SK-N-SH (cell line): Measurements from ENCODE around the gene STK39. TPM values are rescaled to one million over a fixed set of nuclear protein-coding genes. Genes with fewer than 3 reads are reported as not detected.

Experiments
- CTCF ChIA-PET: fragments of 300-600, 350-600 bp; formaldehyde crosslinking; extraction: SDS; loops from one replicate; lab custom pipeline; 2021; lab: Yijun Ruan, JAX
- POLR2A ChIA-PET: fragments of 350-600 bp; sonication (Branson Sonifier 250); formaldehyde crosslinking; extraction: SDS; loops from one replicate; lab custom pipeline; 2020; ENCODE audit warnings: antibody characterized with exemption, inconsistent platforms; lab: Yijun Ruan, JAX
- DNase-seq: peaks from one replicate; pipeline ENCODE4 v3.0.0; 2012
- H2AFZ ChIP-seq: fragments of 200-600 bp; sonication (generic); 2 replicates; pipeline ENCODE4 v1.8.1; 2016; ENCODE audit warnings: antibody characterized with exemption, mild to moderate bottlenecking, low read depth
- H3F3A ChIP-seq: fragments of 200-600 bp; sonication (generic); replicated peaks from 2 replicates; pipeline ENCODE3; 2016; ENCODE audit warnings: antibody characterized with exemption, mild to moderate bottlenecking; ENCODE audit not compliant: insufficient read depth
- H3K27ac ChIP-seq, 2 experiments: fragments of 200-500 bp in 1 of 2; fragments of 200-600 bp in 1 of 2; sonication (Bioruptor generic) in 1 of 2; sonication (generic), shearing (Covaris generic) in 1 of 2; 2 replicates each; pipeline versions ENCODE4 v1.5.1 to v1.6.1; 2014 to 2016; ENCODE audit warnings: low read depth in 2 of 2, inconsistent platforms in 1 of 2, low read length in 1 of 2, mild to moderate bottlenecking in 1 of 2, mixed read lengths in 1 of 2
- H3K27me3 ChIP-seq: fragments of 200-600 bp; sonication (generic), shearing (Covaris generic); 2 replicates; pipeline ENCODE4 v1.6.1; 2016; ENCODE audit warnings: mixed run types; ENCODE audit not compliant: insufficient read depth
- H3K36me3 ChIP-seq, 2 experiments: fragments of 200-500 bp in 1 of 2; fragments of 200-600 bp in 1 of 2; sonication (Bioruptor generic) in 1 of 2; sonication (generic) in 1 of 2; replicated peaks in 1 of 2; 2 replicates each; pipeline versions ENCODE3 to v1.5.1; 2014 to 2016; ENCODE audit warnings: low read length in 1 of 2, mild to moderate bottlenecking in 1 of 2; ENCODE audit not compliant: insufficient read depth in 2 of 2, control insufficient read depth in 1 of 2
- H3K4me1 ChIP-seq, 2 experiments: fragments of 200-500 bp in 1 of 2; fragments of 200-600 bp in 1 of 2; sonication (Bioruptor generic) in 1 of 2; sonication (generic), shearing (Covaris generic) in 1 of 2; 2 replicates each; pipeline versions ENCODE4 v1.5.1 to v1.6.1; 2014 to 2016; ENCODE audit warnings: low read depth in 1 of 2, low read length in 1 of 2, mixed run types in 1 of 2; ENCODE audit not compliant: insufficient read depth in 2 of 2, control insufficient read depth in 1 of 2
- H3K4me2 ChIP-seq: fragments of 200-600 bp; sonication (generic), shearing (Covaris generic); 2 replicates; pipeline ENCODE4 v1.6.1; 2017; ENCODE audit warnings: mixed run types
- H3K4me3 ChIP-seq, 2 experiments: fragments of 200-500 bp in 1 of 2; fragments of 200-600 bp in 1 of 2; sonication (Bioruptor generic) in 1 of 2; sonication (generic), shearing (Covaris generic) in 1 of 2; 2 replicates each; pipeline versions ENCODE4 v1.5.1 to v1.8.1; 2014 to 2016; ENCODE audit warnings: low read depth in 2 of 2, inconsistent platforms in 1 of 2, low read length in 1 of 2, mild to moderate bottlenecking in 1 of 2, mixed read lengths in 1 of 2, moderate library complexity in 1 of 2
- H3K79me2 ChIP-seq: fragments of 200-600 bp; sonication (generic); 2 replicates; pipeline ENCODE4 v1.8.1; 2017; ENCODE audit warnings: mild to moderate bottlenecking; ENCODE audit not compliant: insufficient read depth
- H3K9ac ChIP-seq: fragments of 200-600 bp; sonication (generic); 2 replicates; pipeline ENCODE4 v1.6.1; 2017; ENCODE audit warnings: mixed run types
- H3K9me2 ChIP-seq: fragments of 200-600 bp; sonication (generic); 2 replicates; pipeline ENCODE4 v1.6.1; 2017; ENCODE audit warnings: mixed run types
- H3K9me3 ChIP-seq: fragments of 200-600 bp; sonication (generic); 2 replicates; pipeline ENCODE4 v1.6.1; 2017; ENCODE audit warnings: mixed run types, mild to moderate bottlenecking, moderate library complexity
- H4K20me1 ChIP-seq: fragments of 200-600 bp; sonication (generic); 2 replicates; pipeline ENCODE4 v1.6.1; 2017; ENCODE audit warnings: mild to moderate bottlenecking, mixed run types; ENCODE audit not compliant: insufficient read depth
- CHD2 ChIP-seq: fragments of 150-350 bp; IDR thresholded peaks from 2 replicates; pipeline ENCODE4 v1.6.1; 2018; ENCODE audit warnings: low read length; ENCODE audit not compliant: partially characterized antibody
- CTCF ChIP-seq: fragments of 200-600 bp; sonication (generic); IDR thresholded peaks from 2 replicates; pipeline ENCODE4 v1.6.1; 2017; ENCODE audit warnings: antibody characterized with exemption, mild to moderate bottlenecking, moderate library complexity
- ELF1 ChIP-seq: IDR thresholded peaks from 2 replicates; pipeline ENCODE4 v1.4.0; 2012
- EP300 ChIP-seq, 2 experiments: IDR thresholded peaks; 2 replicates each; pipeline versions ENCODE4 v1.4.0 to v1.6.1; 2012; ENCODE audit warnings: borderline replicate concordance in 1 of 2, low read depth in 1 of 2, low read length in 1 of 2
- FOSL2 ChIP-seq: IDR thresholded peaks from 2 replicates; pipeline ENCODE4 v1.4.0; 2012; ENCODE audit warnings: low read depth, mild to moderate bottlenecking, moderate library complexity, borderline replicate concordance
- GABPA ChIP-seq: IDR thresholded peaks from 2 replicates; pipeline ENCODE4 v1.4.0; 2012; ENCODE audit warnings: low read depth, mild to moderate bottlenecking
- IRF3 ChIP-seq: fragments of 150-350 bp; IDR thresholded peaks from 2 replicates; pipeline ENCODE4 v1.6.1; 2016; ENCODE audit warnings: mild to moderate bottlenecking, low read depth, low read length
- JUND ChIP-seq: IDR thresholded peaks from 2 replicates; pipeline ENCODE4 v1.4.0; 2012
- MAX ChIP-seq: IDR thresholded peaks from 2 replicates; pipeline ENCODE4 v1.4.0; 2012; ENCODE audit warnings: low read depth
- MEF2A ChIP-seq: IDR thresholded peaks from 2 replicates; pipeline ENCODE4 v1.4.0; 2012; ENCODE audit warnings: low read depth, borderline replicate concordance
- MXI1 ChIP-seq: IDR thresholded peaks from 2 replicates; pipeline ENCODE4 v1.6.1; 2012; ENCODE audit warnings: mild to moderate bottlenecking, low read depth, low read length, improper control_type of control experiment
- NFIC ChIP-seq: IDR thresholded peaks from 2 replicates; pipeline ENCODE4 v1.4.0; 2012; ENCODE audit warnings: borderline replicate concordance
- NRF1 ChIP-seq: IDR thresholded peaks from 2 replicates; pipeline ENCODE4 v1.6.1; 2012; ENCODE audit warnings: low read depth, mild to moderate bottlenecking, low read length
- PBX3 ChIP-seq: IDR thresholded peaks from 2 replicates; pipeline ENCODE4; 2012
- POLR2AphosphoS5 ChIP-seq: IDR thresholded peaks from 2 replicates; pipeline ENCODE4 v1.6.1; 2012; ENCODE audit warnings: low read depth, low read length
- RAD21 ChIP-seq: IDR thresholded peaks from 2 replicates; pipeline ENCODE4 v1.6.1; 2012; ENCODE audit warnings: mild to moderate bottlenecking, low read length
- RCOR1 ChIP-seq: fragments of 150-350 bp; IDR thresholded peaks from 2 replicates; pipeline ENCODE4 v1.6.1; 2017; ENCODE audit warnings: antibody characterized with exemption, low read length
- RXRA ChIP-seq: IDR thresholded peaks from 2 replicates; pipeline ENCODE4 v1.4.0; 2012; ENCODE audit warnings: low read depth, mild to moderate bottlenecking, borderline replicate concordance
- SIN3A ChIP-seq: IDR thresholded peaks from 2 replicates; pipeline ENCODE4 v1.6.1; 2012; ENCODE audit warnings: low read depth, mild to moderate bottlenecking, low read length, moderate library complexity, borderline replicate concordance
- SMC3 ChIP-seq: IDR thresholded peaks from 2 replicates; pipeline ENCODE4 v1.6.1; 2012; ENCODE audit warnings: low read depth, low read length, improper control_type of control experiment
- TAF1 ChIP-seq: IDR thresholded peaks from 2 replicates; pipeline ENCODE4 v1.6.1; 2012; ENCODE audit warnings: low read depth, mild to moderate bottlenecking, low read length, moderate library complexity, borderline replicate concordance
- TCF12 ChIP-seq: IDR thresholded peaks from 2 replicates; pipeline ENCODE4 v1.4.0; 2012
- TEAD4 ChIP-seq: IDR thresholded peaks from 2 replicates; pipeline ENCODE4 v1.4.0; 2012; ENCODE audit warnings: mild to moderate bottlenecking, borderline replicate concordance; ENCODE audit not compliant: insufficient read depth
- USF2 ChIP-seq: fragments of 150-350 bp; IDR thresholded peaks from 2 replicates; pipeline ENCODE4 v1.6.1; 2017; ENCODE audit warnings: antibody characterized with exemption, low read length, low read depth, borderline replicate concordance
- YY1 ChIP-seq: IDR thresholded peaks from 2 replicates; pipeline ENCODE4 v1.4.0; 2012; ENCODE audit warnings: low read depth, mild to moderate bottlenecking
- ZBTB33 ChIP-seq: IDR thresholded peaks from 2 replicates; pipeline ENCODE4 v1.4.0; 2012; ENCODE audit warnings: low read depth, borderline replicate concordance
- WGBS: methylation state at CpG from one replicate; pipeline ENCODE4 v1.1.6; 2017; ENCODE audit warnings: low lambda C conversion rate; 5-methylcytosine and 5-hydroxymethylcytosine counted together
- polyA plus RNA-seq, 3 experiments: library from polyadenylated mRNA; depleted of rRNA; stranded (reverse); fragments of >200 nt; gene quantifications; 2 replicates each; pipeline ENCODE4 v1.2.3, GENCODE V29; 2012

The STK39 gene
- polyA plus RNA-seq, 1 of the 3 experiments (the other 2 are of a cell fraction) = 9.6 TPM

- peaks cover 36% of the 10 kb centered on the region for H4K20me1 ChIP-seq
- WGBS = 60% methylated on average over 9 of the region's 9 CpGs
- no peak for DNase-seq
- H3K27me3 ChIP-seq = no peaks in the 10 kb centered on the region
- peak overlapping the region in 1 of 2 experiments; percentile 20; a peak in 1 of 4 replicates for H3K4me3 ChIP-seq
- peak overlapping the region in 1 of 2 experiments; percentile 78; a peak in 2 of 4 replicates for H3K27ac ChIP-seq
- H3K79me2 ChIP-seq = peaks cover 82% of the 10 kb centered on the region
- peaks cover 19% of the 10 kb centered on the region for H3F3A ChIP-seq
- no peak overlapping the region for H3K9ac ChIP-seq
- POLR2A ChIA-PET = no interaction called here
- H3K4me1 ChIP-seq = peaks cover 46 to 48% of the 10 kb centered on the region in 2 experiments
- CTCF ChIA-PET = interaction anchor here (0.8 to 1.3 kb wide), 2 partner anchors 29 to 71 kb away, joined by 3 read pairs; no protein-coding TSS in a partner anchor
- H3K4me2 ChIP-seq = peak overlapping the region; percentile 57
- no peak overlapping the region for H2AFZ ChIP-seq
- H3K9me3 ChIP-seq = no peaks in the 10 kb centered on the region
- TF ChIP-seq RCOR1 (no peak), NRF1 (no peak), MEF2A (no peak), MXI1 (no peak), POLR2AphosphoS5 (no peak), TCF12 (peak; percentile 36), RAD21 (no peak), EP300 (IDR thresholded peaks at IDR 0.05; ENCODE audit: borderline replicate concordance in 1 of 2, low read depth in 1 of 2, low read length in 1 of 2) (no peak), IRF3 (no peak), YY1 (no peak), MAX (no peak), USF2 (no peak), ZBTB33 (no peak), FOSL2 (peak; percentile 74; the same call in 1 of the 2 replicates), TAF1 (no peak), NFIC (no peak), JUND (peak; percentile 40; the same call in 1 of the 2 replicates), CTCF (no peak), PBX3 (no peak; the same call in 1 of the 2 replicates), SIN3A (no peak), GABPA (no peak), RXRA (no peak), TEAD4 (no peak), SMC3 (no peak), CHD2 (no peak), ELF1 (no peak)
- no peaks in the 10 kb centered on the region for H3K9me2 ChIP-seq
- H3K36me3 ChIP-seq = no peaks in the 10 kb centered on the region
Observed at GRCh38 chr2:168189835-168190569, 57.4 kb downstream of the STK39 start.
